ENCODE results near the gene CFAP65.

The CFAP65 gene

GRCh38 chr2:218961651-218962570 is 79.4 kb downstream of the CFAP65 start:
- peak in 1 of 3 donors; percentile 39 for DNase-seq

DNA sequence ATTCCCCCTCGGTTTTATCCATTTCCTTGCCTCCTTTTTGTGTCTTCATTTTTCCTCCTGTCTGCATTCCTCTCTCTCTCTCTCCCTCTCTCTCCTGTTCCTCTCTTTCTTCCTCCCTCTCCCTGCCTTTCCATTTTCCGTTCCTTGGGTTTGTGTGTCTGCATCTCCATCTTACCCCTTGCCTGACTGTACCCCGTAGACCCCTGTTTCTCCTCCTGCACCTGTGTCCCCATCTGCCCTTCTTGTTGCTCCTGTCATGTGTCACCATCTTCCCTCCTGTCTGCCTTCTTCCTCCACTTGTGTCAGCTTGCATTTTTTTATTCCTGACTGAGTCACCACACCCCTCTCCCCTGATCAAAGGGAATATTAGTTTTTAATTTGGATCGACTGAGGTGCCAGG is 80.1 kb downstream of the CFAP65 start:
- DNase-seq: no peak

DNA sequence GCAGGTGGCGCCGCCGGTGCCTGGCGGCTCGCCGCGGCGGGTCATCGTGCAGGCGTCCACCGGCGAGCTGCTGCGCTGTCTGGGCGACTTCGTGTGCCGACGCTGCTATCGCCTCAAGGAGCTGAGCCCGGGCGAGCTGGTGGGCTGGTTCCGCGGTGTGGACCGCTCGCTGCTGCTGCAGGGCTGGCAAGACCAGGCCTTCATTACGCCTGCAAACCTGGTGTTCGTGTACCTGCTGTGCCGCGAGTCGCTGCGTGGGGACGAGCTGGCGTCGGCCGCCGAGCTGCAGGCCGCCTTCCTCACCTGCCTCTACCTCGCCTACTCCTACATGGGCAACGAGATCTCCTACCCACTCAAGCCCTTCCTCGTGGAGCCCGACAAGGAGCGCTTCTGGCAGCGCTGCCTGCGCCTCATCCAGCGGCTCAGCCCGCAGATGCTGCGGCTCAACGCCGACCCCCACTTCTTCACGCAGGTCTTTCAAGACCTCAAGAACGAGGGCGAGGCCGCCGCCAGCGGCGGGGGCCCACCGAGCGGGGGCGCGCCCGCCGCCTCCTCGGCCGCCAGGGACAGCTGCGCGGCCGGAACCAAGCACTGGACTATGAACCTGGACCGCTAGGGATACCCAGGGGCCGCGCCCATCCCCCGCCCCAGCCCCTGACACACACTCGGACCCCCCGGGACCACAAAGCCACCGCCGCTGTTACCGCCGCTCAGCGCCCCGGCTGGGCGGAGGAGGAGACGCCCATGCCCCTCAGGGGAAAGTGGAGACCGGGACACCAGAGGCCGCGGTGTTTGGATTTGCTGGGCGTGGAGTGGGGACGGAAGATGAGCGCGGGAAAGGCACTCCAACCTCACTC is 80.8 kb downstream of the CFAP65 start:
- DNase-seq: no peak

GRCh38 chr2:218959761-218960308 is 81.5 kb downstream of the CFAP65 start:
- DNase-seq: no peak

- peak; percentile 65 to 78 (median 68) for DNase-seq
Measured at GRCh38 chr2:218959141-218959731, 82.1 kb downstream of the CFAP65 start, which contains the start of gene CDK5R2. CDK5R2 (plus strand) TSS chr2:218959666; CDS start chr2:218959821, 155 bp downstream.

DNA sequence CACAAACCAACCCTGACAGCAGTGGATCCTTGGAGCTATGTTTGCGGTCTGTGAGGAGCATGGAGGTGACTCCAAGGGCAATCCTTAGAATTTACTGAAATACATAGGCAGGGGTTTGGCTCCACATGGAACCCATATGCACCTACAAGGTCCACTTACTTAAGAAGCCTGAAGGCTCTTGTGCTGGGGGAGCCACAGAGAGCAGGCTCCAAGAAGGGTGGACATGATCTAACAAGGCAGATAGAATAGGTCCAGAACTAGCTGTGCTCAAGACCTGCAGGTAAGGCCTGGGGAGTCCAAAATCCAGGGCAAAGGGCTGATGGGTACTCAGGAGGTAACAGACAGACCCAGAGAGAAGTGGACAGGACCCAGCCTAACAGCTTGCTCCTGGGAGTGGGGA is 83.0 kb downstream of the CFAP65 start:
- no peak for DNase-seq

- no peak for DNase-seq
Measured at GRCh38 chr2:218957671-218958070, 83.6 kb downstream of the CFAP65 start.

- DNase-seq: no peak
Measured at GRCh38 chr2:218956039-218956438, 85.3 kb downstream of the CFAP65 start.

DNA sequence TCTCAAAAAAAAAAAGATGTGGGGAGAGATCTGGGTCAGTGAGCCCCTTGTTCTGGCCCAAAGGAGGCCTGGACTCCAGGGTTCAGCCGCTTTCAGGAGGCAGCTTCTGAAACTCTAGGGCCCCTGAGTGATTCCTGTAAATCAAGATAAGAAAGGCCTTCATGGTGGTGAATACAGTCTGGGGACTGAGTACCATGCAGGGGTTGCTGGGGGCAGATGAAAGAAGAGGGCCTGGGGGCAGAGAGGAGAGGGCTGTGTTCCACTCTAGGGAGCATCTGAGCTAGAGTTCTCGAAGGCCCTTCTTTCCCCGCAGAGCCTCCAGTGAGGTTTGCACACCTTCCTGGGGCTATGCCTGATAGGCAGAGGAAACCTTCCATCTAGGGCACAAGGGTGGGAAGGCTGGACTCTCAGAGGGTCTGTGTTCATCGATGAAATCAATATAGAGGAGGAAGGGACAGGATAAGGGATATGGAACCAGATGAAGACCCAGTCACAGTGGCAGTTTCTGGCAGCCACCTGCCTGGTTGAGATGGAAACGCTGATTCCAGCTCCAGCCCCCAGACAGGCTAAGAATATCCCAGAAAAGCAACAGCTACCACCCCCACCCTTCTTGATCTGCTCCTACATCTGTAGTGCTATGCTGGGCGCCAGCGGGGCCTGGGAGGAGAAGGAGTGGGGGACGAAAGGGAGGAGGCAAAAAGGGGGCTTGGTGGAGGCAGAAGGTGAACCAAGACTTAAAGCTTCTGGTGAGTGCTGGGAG is 86.6 kb downstream of the CFAP65 start:
- no peak for DNase-seq

- DNase-seq: no peak
Measured at GRCh38 chr2:218953366-218953954, 87.9 kb downstream of the CFAP65 start.

Data from suppressor macrophage treated with lipopolysaccharide for 1 hour (primary cell).